UCSD-AML1 (cell line): ENCODE results near the gene SLC24A4.

Experiments
- DNase-seq: peaks from one replicate; lab custom pipeline; 2025; ENCODE audit not compliant: unreplicated experiment; lab: John Stamatoyannopoulos, UW

Gene SLC24A4

GRCh38 chr14:92495027-92495426, 172.1 kb downstream of the SLC24A4 start:
- DNase-seq, result no peak

GRCh38 chr14:92496191-92496857, 173.4 kb downstream of the SLC24A4 start:
- DNase-seq, result no peak

GRCh38 chr14:92497391-92497790, 174.4 kb downstream of the SLC24A4 start:
- DNase-seq, result no peak

- DNase-seq, result no peak
These were observed 176.3 kb downstream of the SLC24A4 start for GRCh38 chr14:92499234-92499633.

GRCh38 chr14:92500491-92500941, 177.6 kb downstream of the SLC24A4 start:
- no peak for DNase-seq

- no peak for DNase-seq
These were observed 179.0 kb downstream of the SLC24A4 start for GRCh38 chr14:92501891-92502351.

- DNase-seq, result no peak
These were observed 179.7 kb downstream of the SLC24A4 start for GRCh38 chr14:92502541-92503286.

GRCh38 chr14:92503756-92504491, 181.0 kb downstream of the SLC24A4 start:
- DNase-seq, result no peak

- no peak for DNase-seq
These were observed 182.9 kb downstream of the SLC24A4 start for GRCh38 chr14:92505826-92506225.

GRCh38 chr14:92506231-92506630, 183.3 kb downstream of the SLC24A4 start:
- no peak for DNase-seq

GRCh38 chr14:92507174-92507768, 184.3 kb downstream of the SLC24A4 start:
- no peak for DNase-seq

- DNase-seq, result no peak
These were observed 188.0 kb downstream of the SLC24A4 start for GRCh38 chr14:92510972-92511371.

GRCh38 chr14:92511453-92512238, 188.7 kb downstream of the SLC24A4 start:
- DNase-seq, result no peak

- DNase-seq, result no peak
These were observed 189.8 kb downstream of the SLC24A4 start for GRCh38 chr14:92512807-92513203.

GRCh38 chr14:92513204-92513965, 190.4 kb downstream of the SLC24A4 start, which contains the start of gene RIN3:
Gene RIN3 (plus strand): TSS chr14:92513781. CDS start chr14:92513933, 152 bp downstream.
- peak; percentile 68 for DNase-seq

- DNase-seq, result no peak
These were observed 191.2 kb downstream of the SLC24A4 start for GRCh38 chr14:92513966-92514843.

- no peak for DNase-seq
These were observed 192.0 kb downstream of the SLC24A4 start for GRCh38 chr14:92514844-92515514.
